Type B pancreatic cell (in vitro differentiated cells): ENCODE results near the gene SLC4A1. TPM values are rescaled to one million over a fixed set of nuclear protein-coding genes. Genes with fewer than 3 reads are reported as not detected.

Experiments used
- DNase-seq: peaks from one replicate; pipeline ENCODE4 v3.0.0; 2021; ENCODE audit warnings: mixed read lengths; ENCODE audit not compliant: unreplicated experiment; ENCODE audit errors: extremely low spot score
- H3K27ac Mint-ChIP-seq: 2 replicates; pipeline ENCODE4 v1.8.0; 2021; ENCODE audit warnings: mild to moderate bottlenecking, mixed read lengths
- H3K27me3 Mint-ChIP-seq: 2 replicates; pipeline ENCODE4 v1.8.0; 2021; ENCODE audit warnings: mixed read lengths
- H3K36me3 Mint-ChIP-seq: 2 replicates; pipeline ENCODE4 v1.8.0; 2021; ENCODE audit warnings: mixed read lengths
- H3K4me1 Mint-ChIP-seq: one replicate; pipeline ENCODE4 v1.8.0; 2021; ENCODE audit warnings: mixed read lengths; ENCODE audit not compliant: unreplicated experiment
- H3K4me3 Mint-ChIP-seq: 2 replicates; pipeline ENCODE4 v1.8.0; 2021; ENCODE audit warnings: mild to moderate bottlenecking, mixed read lengths
- H3K9me3 Mint-ChIP-seq: 2 replicates; pipeline ENCODE4 v1.8.0; 2021; ENCODE audit warnings: mixed read lengths
- CTCF ChIP-seq: fragments of 200-600 bp; sonication (generic); conservative IDR thresholded peaks from 2 replicates; pipeline ENCODE4 v1.5.0; 2021; ENCODE audit warnings: antibody characterized with exemption, mild to moderate bottlenecking
- total RNA-seq: library from RNA; stranded (reverse); gene quantifications from 2 replicates; pipeline ENCODE4 v1.2.1, GENCODE V29; 2021; ENCODE audit warnings: low replicate concordance

The SLC4A1 gene
- total RNA-seq, 1 donor from 2014 or later = not detected

- Mint-ChIP-seq H3K9me3 (no peaks in the 10 kb centered on the region), H3K36me3 (no peaks in the 10 kb centered on the region), H3K27ac (no peak overlapping the region), H3K4me1 (peaks cover 14% of the 10 kb centered on the region), H3K4me3 (no peak overlapping the region), H3K27me3 (peaks cover 4% of the 10 kb centered on the region)
- TF ChIP-seq CTCF = no peak
- DNase-seq = no peak
These were observed 35.9 kb downstream of the SLC4A1 start for GRCh38 chr17:44232061-44232460.

- Mint-ChIP-seq H3K36me3 (no peaks in the 10 kb centered on the region), H3K4me3 (no peak overlapping the region), H3K9me3 (no peaks in the 10 kb centered on the region), H3K27me3 (no peaks in the 10 kb centered on the region), H3K4me1 (peaks cover 13% of the 10 kb centered on the region), H3K27ac (no peak overlapping the region)
- no peak for DNase-seq
- TF ChIP-seq CTCF = no peak
These were observed 37.8 kb downstream of the SLC4A1 start for GRCh38 chr17:44230140-44230539.

GRCh38 chr17:44229090-44229489, 38.8 kb downstream of the SLC4A1 start:
- Mint-ChIP-seq H3K36me3 (no peaks in the 10 kb centered on the region), H3K27me3 (no peaks in the 10 kb centered on the region), H3K4me1 (peaks cover 9% of the 10 kb centered on the region), H3K4me3 (no peak overlapping the region), H3K27ac (no peak overlapping the region), H3K9me3 (no peaks in the 10 kb centered on the region)
- TF ChIP-seq CTCF = no peak
- DNase-seq = no peak

- Mint-ChIP-seq H3K27ac (no peak overlapping the region), H3K4me3 (peak overlapping the region; percentile 58), H3K27me3 (peaks cover 4% of the 10 kb centered on the region), H3K4me1 (peaks cover 13% of the 10 kb centered on the region), H3K36me3 (no peaks in the 10 kb centered on the region), H3K9me3 (no peaks in the 10 kb centered on the region)
- no peak for DNase-seq
- no peak for TF ChIP-seq CTCF
These were observed 44.3 kb downstream of the SLC4A1 start for GRCh38 chr17:44223541-44224071.

- Mint-ChIP-seq H3K27me3 (peaks cover 4% of the 10 kb centered on the region), H3K4me3 (peak overlapping the region; percentile 96), H3K9me3 (no peaks in the 10 kb centered on the region), H3K36me3 (no peaks in the 10 kb centered on the region), H3K4me1 (peaks cover 18% of the 10 kb centered on the region), H3K27ac (peak overlapping the region; percentile 97)
- TF ChIP-seq CTCF = peak; percentile 27
- no peak for DNase-seq
These were observed 45.6 kb downstream of the SLC4A1 start for GRCh38 chr17:44222112-44222869.

GRCh38 chr17:44221862-44222111, 46.1 kb downstream of the SLC4A1 start:
- no peak for TF ChIP-seq CTCF
- peak overlapping the region; percentile 97 for H3K27ac Mint-ChIP-seq
- peaks cover 21% of the 10 kb centered on the region for H3K4me1 Mint-ChIP-seq
- DNase-seq = no peak
- H3K27me3 Mint-ChIP-seq = peaks cover 4% of the 10 kb centered on the region
- peaks cover 3% of the 10 kb centered on the region for H3K36me3 Mint-ChIP-seq
- no peaks in the 10 kb centered on the region for H3K9me3 Mint-ChIP-seq
- H3K4me3 Mint-ChIP-seq = peak overlapping the region; percentile 96
